ENCODE results near the gene GJB2.

The GJB2 gene

DNA sequence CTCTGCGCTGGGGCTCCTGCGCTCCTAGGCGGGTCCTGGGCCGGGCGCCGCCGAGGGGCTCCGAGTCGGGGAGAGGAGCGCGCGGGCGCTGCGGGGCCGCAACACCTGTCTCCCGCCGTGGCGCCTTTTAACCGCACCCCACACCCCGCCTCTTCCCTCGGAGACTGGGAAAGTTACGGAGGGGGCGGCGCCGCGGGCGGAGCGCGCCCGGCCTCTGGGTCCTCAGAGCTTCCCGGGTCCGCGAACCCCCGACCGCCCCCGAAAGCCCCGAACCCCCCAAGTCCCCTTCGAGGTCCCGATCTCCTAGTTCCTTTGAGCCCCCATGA lies at the start of gene GJB2:
GJB2 (minus strand) TSS at position 103 of the 326 bp plus-strand sequence. CDS start 3,357 bp downstream, outside the sequence.
- no peak for DNase-seq (ENCODE audit: low read depth in 2 of 2)

DNA sequence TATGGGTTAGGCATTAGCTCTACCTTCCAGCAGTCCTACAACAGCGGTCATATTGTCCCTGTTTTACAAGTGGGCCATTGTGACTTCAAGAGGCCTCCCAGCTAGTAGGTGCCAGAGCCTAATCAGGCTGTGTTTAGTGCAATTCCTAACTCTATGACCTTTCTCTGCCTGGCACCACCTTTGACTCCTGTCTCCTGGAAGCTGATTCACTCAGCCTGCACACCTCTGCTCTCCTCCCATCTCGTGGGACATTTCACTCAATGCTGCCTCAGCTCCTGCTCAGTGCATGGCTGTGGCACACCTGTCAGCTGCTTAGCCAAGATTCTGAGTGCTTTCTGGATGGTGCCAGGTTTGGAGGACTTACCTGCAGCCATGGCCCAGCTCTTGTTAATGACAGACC lies 48.9 kb upstream of the GJB2 start:
- no peak for DNase-seq (ENCODE audit: low read depth in 2 of 2)

DNA sequence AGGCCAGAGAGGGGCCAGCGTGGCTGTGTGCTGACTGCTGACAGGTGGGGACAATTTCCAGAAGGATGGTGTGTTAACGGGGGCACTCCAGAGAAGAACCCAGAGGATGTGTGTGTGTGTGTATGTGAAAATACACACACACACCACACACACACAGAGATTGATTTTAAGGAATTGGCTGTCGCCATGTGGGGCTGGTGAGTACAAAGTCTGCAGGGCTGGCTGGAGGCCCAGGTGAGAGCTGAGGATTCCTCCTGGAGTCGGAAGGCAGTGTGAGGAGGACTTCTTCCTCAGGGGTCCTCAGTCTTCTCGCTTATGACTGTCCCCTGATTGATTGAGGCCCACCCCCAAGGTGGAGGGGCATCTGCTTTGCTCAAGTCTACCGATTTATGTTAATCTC lies 47.0 kb upstream of the GJB2 start:
- no peak for DNase-seq (ENCODE audit: low read depth in 2 of 2)

GRCh38 chr13:20232556-20233277 lies 40.0 kb upstream of the GJB2 start:
- no peak for DNase-seq (ENCODE audit: low read depth in 2 of 2)

DNA sequence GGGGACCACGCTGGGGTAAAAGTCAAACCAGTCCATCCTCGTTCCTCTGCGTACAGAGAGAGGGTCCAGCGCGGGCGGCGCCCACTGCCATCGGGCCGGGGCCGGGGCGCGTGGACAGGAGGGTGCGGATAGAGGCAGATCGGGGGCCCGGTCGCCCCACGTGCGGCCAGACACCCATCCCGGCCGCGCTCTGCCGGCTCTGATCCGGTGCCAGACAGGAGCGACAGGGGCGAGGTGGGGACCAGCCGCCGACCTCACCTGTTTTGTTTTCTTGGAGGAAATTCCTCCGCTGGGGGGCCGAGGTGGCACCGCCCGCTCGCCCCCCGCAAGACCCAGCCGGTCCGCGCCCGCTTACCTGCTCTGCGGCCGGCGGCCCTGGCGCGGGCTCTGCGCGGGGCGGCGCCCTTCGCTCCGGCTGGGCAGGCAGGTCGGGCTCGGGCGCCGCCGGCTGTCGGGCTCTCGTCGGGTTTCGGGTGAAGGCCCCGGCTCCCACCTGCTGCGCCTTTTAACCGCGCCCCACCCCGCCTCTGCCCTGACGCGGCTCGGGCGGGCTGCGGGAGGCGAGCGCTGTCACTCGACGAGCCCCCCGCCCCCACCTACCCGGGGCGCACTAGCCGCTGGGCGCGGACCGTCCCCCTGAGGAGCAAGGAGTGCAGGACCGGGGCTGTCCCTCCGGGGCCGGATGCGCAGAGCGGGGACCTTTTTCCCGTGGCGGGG lies 39.3 kb upstream of the GJB2 start, which contains the start of gene GJB6:
GJB6 (minus strand) TSS at position 481 of the 717 bp plus-strand sequence. CDS start 8,839 bp downstream, outside the sequence.
- peak in 1 of 2 donors; percentile 15 for DNase-seq (ENCODE audit: low read depth in 2 of 2)

- DNase-seq (ENCODE audit: low read depth in 2 of 2): no peak
Observed at GRCh38 chr13:20230913-20231838, 38.4 kb upstream of the GJB2 start.

DNA sequence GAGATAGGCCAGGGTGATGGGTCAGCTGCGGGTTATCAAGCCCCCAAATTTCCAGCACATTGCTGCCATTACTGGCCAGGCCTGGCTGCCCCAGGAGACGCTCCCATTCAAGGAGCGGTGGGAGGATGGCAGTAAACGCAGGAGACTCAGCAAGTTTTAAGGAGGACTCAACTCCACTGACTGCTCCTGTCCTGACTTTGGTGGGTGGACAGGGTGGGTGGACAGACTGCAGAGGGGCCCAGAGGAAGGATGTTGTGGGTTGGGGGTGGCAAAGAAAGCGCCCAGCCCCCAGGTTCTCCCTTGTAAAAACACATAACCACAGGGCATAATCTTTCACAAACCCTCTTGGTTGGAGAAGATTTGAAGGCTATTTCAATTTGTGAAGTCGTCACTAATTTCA lies 35.0 kb upstream of the GJB2 start:
- DNase-seq (ENCODE audit: low read depth in 2 of 2): no peak

- DNase-seq (ENCODE audit: low read depth in 2 of 2): no peak
Observed at GRCh38 chr13:20227288-20227687, 34.5 kb upstream of the GJB2 start.

DNA sequence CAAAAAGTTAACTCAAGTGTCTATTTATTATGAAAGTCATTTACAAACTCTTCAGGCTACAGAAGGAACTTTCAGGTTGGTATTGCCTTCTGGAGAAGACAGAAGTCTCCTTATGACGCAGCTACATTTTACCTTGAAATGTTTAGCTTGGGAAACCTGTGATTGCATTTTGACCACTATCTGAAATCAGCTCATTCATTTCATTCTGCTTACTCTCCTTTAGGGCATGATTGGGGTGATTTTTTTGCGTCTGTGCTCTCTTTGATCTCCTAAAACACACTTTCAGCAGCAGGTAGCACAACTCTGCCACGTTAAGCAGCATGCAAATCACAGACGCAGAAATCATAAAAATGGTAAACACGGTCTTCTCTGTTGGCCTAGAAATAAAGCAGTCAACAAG lies 29.8 kb upstream of the GJB2 start:
- no peak for DNase-seq (ENCODE audit: low read depth in 2 of 2)

DNA sequence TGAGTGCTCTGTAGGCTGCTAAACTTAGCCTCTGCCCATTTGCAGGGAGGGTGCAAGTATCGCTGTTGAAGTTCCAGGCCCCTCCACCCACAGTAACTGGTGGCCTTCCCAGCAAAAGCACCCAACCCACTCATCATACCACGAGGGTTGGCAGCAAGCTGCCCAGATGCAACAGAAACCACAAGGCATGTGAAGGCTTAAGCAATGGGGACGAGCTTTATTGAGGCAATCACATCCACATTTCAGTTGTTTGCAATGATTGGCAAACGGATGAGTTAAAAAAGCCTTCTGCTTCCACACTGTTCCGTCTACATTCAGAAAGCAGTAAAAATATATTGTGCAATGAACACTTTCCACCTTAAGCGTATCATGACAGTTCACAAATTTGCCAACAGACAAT lies 29.0 kb upstream of the GJB2 start:
- DNase-seq (ENCODE audit: low read depth in 2 of 2): no peak

DNA sequence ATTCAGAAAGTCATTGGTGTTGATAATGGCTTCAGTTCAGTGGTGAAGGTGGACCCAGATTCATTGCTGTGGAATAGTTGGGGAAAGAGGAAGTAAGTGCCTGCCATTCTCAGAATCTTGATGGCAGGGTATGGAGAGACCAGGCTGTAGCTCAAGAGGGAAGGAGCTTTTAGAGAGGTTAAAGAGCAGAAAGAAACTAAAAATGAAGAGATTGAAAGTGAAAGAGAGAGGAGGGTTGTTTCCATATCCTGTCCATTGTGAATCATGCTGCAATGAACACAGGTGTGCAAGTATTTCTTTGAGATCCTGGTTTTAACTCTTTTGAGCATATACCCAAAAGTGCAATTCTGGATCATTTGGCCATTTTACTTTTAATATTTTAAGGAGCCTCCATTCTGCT lies 26.8 kb upstream of the GJB2 start:
- DNase-seq (ENCODE audit: low read depth in 2 of 2): no peak

DNA sequence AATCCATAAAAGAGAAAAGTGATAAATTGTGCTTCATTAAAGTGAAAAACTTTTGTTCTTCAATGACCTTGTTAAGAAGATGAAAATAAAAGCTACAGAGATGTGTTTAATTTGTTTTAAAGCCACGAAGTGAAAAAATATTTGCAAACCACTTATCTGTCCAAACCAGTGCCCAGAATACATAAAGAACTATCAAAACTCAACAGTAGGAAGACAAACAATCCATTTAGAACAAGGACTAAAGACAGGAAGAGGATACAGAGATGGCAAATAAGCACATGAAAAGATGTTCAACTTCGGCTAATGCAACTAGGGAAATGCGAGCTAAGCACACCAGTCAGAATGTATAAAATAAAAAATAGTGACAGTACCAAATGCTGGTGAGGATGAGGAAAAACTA lies 24.4 kb upstream of the GJB2 start:
- no peak for DNase-seq (ENCODE audit: low read depth in 2 of 2)

DNA sequence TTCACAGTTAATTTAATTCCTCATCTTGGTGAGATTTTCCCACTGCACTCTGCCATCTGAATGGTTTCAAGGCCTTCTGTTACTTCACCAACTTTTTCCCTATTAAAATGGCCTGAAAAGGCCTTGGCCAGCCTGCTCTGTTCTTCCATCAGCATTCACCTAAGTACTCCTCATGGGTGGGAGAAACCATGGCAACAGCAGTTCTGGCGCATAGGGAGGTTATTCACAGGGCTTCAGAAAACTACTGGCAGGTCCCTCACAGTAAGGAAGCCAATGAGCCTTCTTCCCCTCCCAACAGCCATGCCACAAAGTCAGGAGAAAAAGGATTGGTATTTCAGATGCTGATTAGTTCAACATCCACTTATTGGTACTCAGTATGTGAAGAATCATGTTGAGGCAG lies 17.2 kb upstream of the GJB2 start:
- DNase-seq (ENCODE audit: low read depth in 2 of 2): no peak

DNA sequence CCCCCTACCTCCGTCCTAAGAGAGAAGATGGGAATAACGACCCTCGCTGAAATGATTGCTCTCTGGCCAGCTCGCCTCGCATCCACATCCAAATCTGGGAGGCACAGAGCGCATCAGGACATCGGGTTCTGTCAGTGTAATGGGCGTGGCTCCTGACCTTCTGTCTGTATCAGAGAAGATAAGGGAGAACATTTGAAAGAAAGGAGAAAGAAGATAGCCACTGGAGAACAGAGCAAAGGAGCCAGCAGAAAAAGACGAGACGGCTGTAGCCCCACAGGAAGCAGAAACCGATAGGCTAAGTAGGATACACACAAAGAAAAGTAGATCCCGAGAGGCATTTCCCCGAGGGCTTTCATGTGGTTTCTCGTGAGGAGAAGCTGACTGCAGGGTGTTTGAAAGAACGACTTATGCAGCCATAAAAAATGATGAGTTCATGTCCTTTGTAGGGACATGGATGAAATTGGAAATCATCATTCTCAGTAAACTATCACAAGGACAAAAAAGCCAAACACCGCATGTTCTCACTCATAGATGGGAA lies 14.0 kb upstream of the GJB2 start:
- DNase-seq (ENCODE audit: low read depth in 2 of 2): no peak

- no peak for DNase-seq (ENCODE audit: low read depth in 2 of 2)
Observed at GRCh38 chr13:20206065-20206697, 13.4 kb upstream of the GJB2 start.

DNA sequence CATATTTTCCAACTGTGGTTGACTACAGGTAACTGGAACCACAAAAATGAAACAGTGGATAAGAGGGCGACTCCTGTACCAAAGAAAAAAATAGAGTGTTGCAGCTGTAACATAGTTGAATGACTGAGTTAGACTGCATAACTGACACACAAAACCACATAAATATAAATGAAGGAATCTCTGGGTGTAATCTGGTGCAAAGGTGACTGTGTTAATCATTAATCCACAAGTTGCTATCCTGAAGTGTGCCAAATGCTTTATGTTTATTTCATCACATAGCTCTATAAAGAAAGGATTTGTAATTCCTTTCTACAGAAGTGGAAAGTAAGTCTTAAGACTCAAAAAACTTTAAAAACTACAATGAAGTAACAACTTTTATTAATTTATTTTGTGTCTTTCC lies 6.0 kb upstream of the GJB2 start:
- DNase-seq (ENCODE audit: low read depth in 2 of 2): no peak

GRCh38 chr13:20197361-20197834 lies 4.7 kb upstream of the GJB2 start:
- DNase-seq (ENCODE audit: low read depth in 2 of 2): no peak

- no peak for DNase-seq (ENCODE audit: low read depth in 2 of 2)
Observed at GRCh38 chr13:20195801-20196200, 3.1 kb upstream of the GJB2 start.

DNA sequence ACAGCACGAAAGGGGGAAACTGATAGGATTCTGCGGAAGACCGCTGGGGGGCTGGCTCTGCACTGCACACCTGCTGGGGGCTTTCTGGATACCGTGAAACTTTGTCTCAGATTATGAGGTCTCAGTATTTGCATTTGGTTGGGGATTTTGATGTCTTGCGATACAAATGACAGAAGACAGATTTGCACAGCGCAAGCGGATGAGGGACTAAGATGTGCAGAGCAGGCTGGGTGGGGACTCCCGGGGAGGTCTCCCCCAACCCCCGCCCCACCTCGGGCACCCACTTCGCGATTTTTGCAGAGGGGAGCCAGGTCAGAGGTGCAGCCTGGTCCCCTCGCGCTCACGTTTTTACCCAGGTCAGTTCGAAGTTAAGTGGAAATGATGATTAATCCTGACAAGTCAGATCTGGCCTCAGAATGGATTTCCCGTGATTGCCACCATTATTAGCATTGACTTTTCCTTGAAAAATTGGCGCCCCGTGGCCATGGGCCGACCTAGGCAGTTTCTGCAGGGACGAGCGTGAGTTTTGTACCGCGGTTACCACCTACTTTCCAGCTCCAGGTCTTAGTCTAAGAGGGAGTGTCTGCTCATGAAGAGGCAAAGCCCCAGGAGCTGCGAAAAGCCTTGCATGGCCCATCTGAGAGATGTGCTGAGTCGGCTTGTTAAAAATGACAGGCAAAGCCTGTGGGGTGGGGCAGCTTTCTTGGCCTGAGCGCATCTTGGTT lies 1.3 kb upstream of the GJB2 start:
- no peak for DNase-seq (ENCODE audit: low read depth in 2 of 2)

DNA sequence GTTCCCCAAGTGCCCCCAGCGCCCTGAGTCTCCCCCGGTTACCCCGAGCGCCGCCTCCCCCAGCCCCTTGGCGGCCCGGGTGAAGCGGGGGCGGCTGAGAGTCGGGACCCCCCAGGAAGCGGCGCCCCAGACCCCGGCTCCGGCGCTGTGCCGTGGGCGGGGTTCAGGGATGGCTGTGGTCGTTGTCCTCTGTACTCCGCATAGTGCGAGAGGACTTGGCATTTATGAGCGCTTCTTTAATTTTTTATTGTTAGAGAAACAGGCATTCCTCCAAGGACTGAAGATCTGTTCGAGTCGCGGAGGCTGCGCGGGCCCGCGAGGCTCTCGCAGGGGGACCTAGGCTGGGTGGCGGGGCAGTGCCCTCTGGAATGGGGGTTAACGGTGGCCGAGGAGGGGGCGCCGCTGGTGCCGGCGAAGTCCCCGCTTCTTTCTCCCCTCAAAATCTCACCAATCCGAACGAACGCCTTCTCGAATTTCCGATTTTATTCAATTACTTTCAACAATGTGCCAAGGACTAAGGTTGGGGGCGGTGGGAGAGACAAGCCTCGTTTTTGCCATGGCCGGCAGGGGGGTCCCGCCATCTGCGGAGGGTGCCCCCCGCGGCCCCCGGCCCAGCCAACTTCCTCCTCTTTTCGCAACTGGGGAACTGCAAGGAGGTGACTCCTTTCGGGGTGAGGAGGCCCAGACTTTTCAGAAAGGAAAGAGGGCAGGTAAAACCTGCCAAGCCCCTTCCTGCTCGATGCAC lies 596 bp upstream of the GJB2 start:
- DNase-seq (ENCODE audit: low read depth in 2 of 2): no peak

All from stimulated activated CD4-positive, alpha-beta T cell treated with anti-CD3 and anti-CD28 coated beads, Interleukin-4, amount 100 ng/mL, for 48 hours (primary cell).